Smooth muscle cell (in vitro differentiated cells): ENCODE measurements around the gene SF3B3. TPM values are rescaled to one million over a fixed set of nuclear protein-coding genes. Genes with fewer than 3 reads are reported as not detected.
A peak's percentile ranks its signal among the peaks of the same experiment; 100 is the strongest.

Experiments used
- DNase-seq: peaks from one replicate; lab custom pipeline; 2025; ENCODE audit not compliant: unreplicated experiment; lab: John Stamatoyannopoulos, UW
- H2AFZ ChIP-seq: fragments of 200-600 bp; sonication (generic); 2 replicates; pipeline ENCODE4 v1.6.0; 2016; ENCODE audit warnings: antibody characterized with exemption, low read depth, mild to moderate bottlenecking
- H3F3A ChIP-seq: fragments of 200-600 bp; sonication (generic); 2 replicates; pipeline ENCODE4 v1.6.0; 2017; ENCODE audit warnings: antibody characterized with exemption, low read depth
- H3K27ac ChIP-seq: fragments of 200-600 bp; sonication (generic); 2 replicates; pipeline ENCODE4 v1.5.1; 2016; ENCODE audit warnings: low read depth, mild to moderate bottlenecking
- H3K27me3 ChIP-seq: fragments of 200-600 bp; sonication (generic); 2 replicates; pipeline ENCODE4 v1.6.1; 2016; ENCODE audit warnings: low read depth, mild to moderate bottlenecking
- H3K36me3 ChIP-seq: fragments of 200-600 bp; sonication (generic); 2 replicates; pipeline ENCODE4 v1.5.1; 2016; ENCODE audit warnings: low read depth
- H3K4me1 ChIP-seq: fragments of 200-600 bp; sonication (generic); 2 replicates; pipeline ENCODE4 v1.5.1; 2016; ENCODE audit warnings: low read depth
- H3K4me2 ChIP-seq: fragments of 200-600 bp; sonication (generic); 2 replicates; pipeline ENCODE4 v1.6.0; 2016; ENCODE audit warnings: mild to moderate bottlenecking
- H3K4me3 ChIP-seq: fragments of 200-600 bp; sonication (generic); 2 replicates; pipeline ENCODE4 v1.5.1; 2016; ENCODE audit warnings: mild to moderate bottlenecking
- H3K79me2 ChIP-seq: fragments of 200-600 bp; sonication (generic); 2 replicates; pipeline ENCODE4 v1.6.0; 2016; ENCODE audit warnings: low read depth, mild to moderate bottlenecking
- H3K9ac ChIP-seq: fragments of 200-600 bp; sonication (generic); 2 replicates; pipeline ENCODE4 v1.6.0; 2016; ENCODE audit warnings: low read depth
- H3K9me3 ChIP-seq: fragments of 200-600 bp; sonication (generic); replicated peaks from 2 replicates; pipeline ENCODE4 v1.5.1; 2016; ENCODE audit warnings: low read depth
- H4K20me1 ChIP-seq: fragments of 200-600 bp; sonication (generic); 2 replicates; pipeline ENCODE4 v1.6.0; 2016; ENCODE audit warnings: low read depth
- WGBS: methylation state at CpG from one replicate; pipeline ENCODE4 v1.1.7; 2016; ENCODE audit warnings: low lambda C conversion rate; 5-methylcytosine and 5-hydroxymethylcytosine counted together
- polyA plus RNA-seq: library from polyadenylated mRNA; unstranded; fragments of >200 nt; fragmentation: Nextera tagmentation; extraction: Ambion mirVana; gene quantifications from 2 replicates; pipeline ENCODE4 v1.2.1, GENCODE V29; 2016
- total RNA-seq: library from RNA; depleted of rRNA; stranded (reverse); fragments of >200 nt; gene quantifications from 2 replicates; pipeline ENCODE4 v1.2.3, GENCODE V29; 2014
- TF ChIP-seq, protein P1 (sequence below): fragments of 200-600 bp; sonication (generic); IDR thresholded peaks from 2 replicates; pipeline ENCODE4 v1.5.1; 2017; ENCODE audit warnings: borderline replicate concordance, mild to moderate bottlenecking, antibody characterized with exemption; ENCODE audit not compliant: insufficient read depth, poor library complexity, severe bottlenecking

SF3B3 gene
- total and polyA plus RNA-seq, 2 experiments from 2014 or later, result 126 to 129 TPM

DNA sequence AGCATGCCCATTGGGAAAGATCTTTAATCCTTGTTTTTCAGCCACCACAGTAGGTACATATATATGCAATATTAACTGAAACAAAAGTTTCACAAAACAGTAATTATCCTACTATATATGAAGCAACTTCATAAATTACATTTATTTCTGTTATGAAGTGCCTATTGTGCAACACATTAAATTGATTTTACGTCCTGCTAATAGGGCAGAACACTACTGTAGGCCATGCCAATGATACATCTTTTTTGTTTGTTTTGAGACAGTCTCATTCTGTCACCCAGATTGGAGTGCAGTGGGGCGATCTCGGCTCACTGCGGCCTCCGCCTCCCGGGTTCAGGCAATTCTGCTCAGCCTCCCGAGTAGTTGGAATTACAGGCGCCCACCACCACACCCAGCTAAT is 29.1 kb downstream of the SF3B3 start:
- Histone ChIP-seq H3K27ac (peak overlapping the region; percentile 97), H4K20me1 (peaks cover 97% of the 10 kb centered on the region), H3K4me3 (no peak overlapping the region), H3K36me3 (peaks cover 28% of the 10 kb centered on the region), H2AFZ (no peak overlapping the region), H3F3A (peaks cover 36% of the 10 kb centered on the region), H3K9ac (no peak overlapping the region), H3K27me3 (no peaks in the 10 kb centered on the region), H3K9me3 (no peaks in the 10 kb centered on the region), H3K79me2 (peaks cover 55% of the 10 kb centered on the region), H3K4me1 (peaks cover 7% of the 10 kb centered on the region), H3K4me2 (peak overlapping the region; percentile 75)
- 93% methylated on average over 8 of the region's 8 CpGs for WGBS
- DNase-seq, result no peak
- TF ChIP-seq, protein P1, sequence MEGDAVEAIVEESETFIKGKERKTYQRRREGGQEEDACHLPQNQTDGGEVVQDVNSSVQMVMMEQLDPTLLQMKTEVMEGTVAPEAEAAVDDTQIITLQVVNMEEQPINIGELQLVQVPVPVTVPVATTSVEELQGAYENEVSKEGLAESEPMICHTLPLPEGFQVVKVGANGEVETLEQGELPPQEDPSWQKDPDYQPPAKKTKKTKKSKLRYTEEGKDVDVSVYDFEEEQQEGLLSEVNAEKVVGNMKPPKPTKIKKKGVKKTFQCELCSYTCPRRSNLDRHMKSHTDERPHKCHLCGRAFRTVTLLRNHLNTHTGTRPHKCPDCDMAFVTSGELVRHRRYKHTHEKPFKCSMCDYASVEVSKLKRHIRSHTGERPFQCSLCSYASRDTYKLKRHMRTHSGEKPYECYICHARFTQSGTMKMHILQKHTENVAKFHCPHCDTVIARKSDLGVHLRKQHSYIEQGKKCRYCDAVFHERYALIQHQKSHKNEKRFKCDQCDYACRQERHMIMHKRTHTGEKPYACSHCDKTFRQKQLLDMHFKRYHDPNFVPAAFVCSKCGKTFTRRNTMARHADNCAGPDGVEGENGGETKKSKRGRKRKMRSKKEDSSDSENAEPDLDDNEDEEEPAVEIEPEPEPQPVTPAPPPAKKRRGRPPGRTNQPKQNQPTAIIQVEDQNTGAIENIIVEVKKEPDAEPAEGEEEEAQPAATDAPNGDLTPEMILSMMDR, result no peak

DNA sequence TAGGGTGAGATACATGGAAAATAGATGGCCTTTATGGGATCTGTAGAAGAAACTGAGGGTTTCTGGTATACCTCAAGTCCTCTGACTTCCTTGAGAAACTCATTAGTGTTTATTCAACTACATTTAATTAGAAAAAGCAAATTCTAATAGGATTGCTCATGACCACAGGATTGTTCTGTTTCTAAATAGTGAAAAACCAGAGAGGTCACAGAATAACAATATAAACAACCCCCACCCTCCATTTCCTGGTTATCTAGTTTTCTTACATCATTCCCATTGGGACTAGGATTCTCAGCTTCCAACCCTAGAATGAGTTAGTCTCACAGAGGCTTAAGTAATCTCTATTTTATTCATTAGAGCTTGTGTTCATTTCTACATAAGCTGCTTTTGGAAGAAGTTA is 30.0 kb downstream of the SF3B3 start:
- TF ChIP-seq, protein P1, result no peak
- Histone ChIP-seq H3K9me3 (no peaks in the 10 kb centered on the region), H3K27me3 (no peaks in the 10 kb centered on the region), H3K4me3 (no peak overlapping the region), H3K36me3 (peaks cover 35% of the 10 kb centered on the region), H4K20me1 (peaks cover 97% of the 10 kb centered on the region), H2AFZ (no peak overlapping the region), H3K4me1 (peaks cover 7% of the 10 kb centered on the region), H3K9ac (peak overlapping the region; percentile 86), H3K79me2 (peaks cover 61% of the 10 kb centered on the region), H3F3A (peaks cover 36% of the 10 kb centered on the region), H3K27ac (peak overlapping the region; percentile 97), H3K4me2 (peak overlapping the region; percentile 75)
- no peak for DNase-seq

DNA sequence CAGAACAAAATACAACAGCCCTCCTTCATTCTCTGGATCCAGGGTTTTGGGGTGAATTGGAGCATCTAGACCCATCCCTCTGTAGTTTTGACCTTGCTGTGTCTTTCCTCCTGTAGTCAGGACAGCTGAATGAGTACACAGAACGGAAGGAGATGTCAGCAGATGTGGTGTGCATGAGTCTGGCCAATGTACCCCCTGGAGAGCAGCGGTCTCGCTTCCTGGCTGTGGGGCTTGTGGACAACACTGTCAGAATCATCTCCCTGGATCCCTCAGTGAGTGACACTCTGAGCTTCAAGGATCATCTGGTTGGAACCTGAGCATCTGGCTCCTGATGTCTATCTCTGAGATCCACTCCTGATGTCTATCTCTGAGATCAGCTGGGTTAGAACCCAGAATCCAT is 32.4 kb downstream of the SF3B3 start:
- DNase-seq, result no peak
- Histone ChIP-seq H3K27ac (no peak overlapping the region), H3K79me2 (peaks cover 52% of the 10 kb centered on the region), H3K27me3 (no peaks in the 10 kb centered on the region), H3K9ac (no peak overlapping the region), H4K20me1 (peaks cover 81% of the 10 kb centered on the region), H3K9me3 (no peaks in the 10 kb centered on the region), H3K36me3 (peaks cover 41% of the 10 kb centered on the region), H3K4me2 (no peak overlapping the region), H3F3A (peaks cover 26% of the 10 kb centered on the region), H3K4me1 (peaks cover 7% of the 10 kb centered on the region), H2AFZ (no peak overlapping the region), H3K4me3 (no peak overlapping the region)
- 92% methylated on average over 3 of the region's 3 CpGs for WGBS
- TF ChIP-seq, protein P1, result no peak

DNA sequence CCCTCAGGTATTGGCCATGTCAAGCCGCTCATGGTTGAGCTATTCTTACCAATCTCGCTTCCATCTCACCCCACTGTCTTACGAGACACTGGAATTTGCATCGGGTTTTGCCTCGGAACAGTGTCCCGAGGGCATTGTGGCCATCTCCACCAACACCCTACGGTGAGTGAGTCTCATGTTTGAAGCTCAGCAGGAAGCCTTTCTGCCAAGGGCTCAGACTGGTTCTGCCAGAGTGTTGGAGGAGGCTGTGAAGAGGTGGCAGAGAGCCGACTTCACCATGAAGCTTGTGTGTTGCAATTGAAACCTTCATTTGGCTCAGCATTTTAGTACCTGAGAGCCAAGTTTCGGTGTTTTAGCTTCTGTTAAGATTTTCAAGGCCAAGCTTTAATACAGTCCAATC is 38.0 kb downstream of the SF3B3 start:
- Histone ChIP-seq H3K27ac (no peak overlapping the region), H3K4me1 (no peaks in the 10 kb centered on the region), H3K4me3 (no peak overlapping the region), H4K20me1 (peaks cover 72% of the 10 kb centered on the region), H3K27me3 (no peaks in the 10 kb centered on the region), H3K4me2 (no peak overlapping the region), H3F3A (peaks cover 3% of the 10 kb centered on the region), H3K36me3 (peaks cover 57% of the 10 kb centered on the region), H3K79me2 (peaks cover 27% of the 10 kb centered on the region), H2AFZ (no peak overlapping the region), H3K9ac (no peak overlapping the region), H3K9me3 (no peaks in the 10 kb centered on the region)
- TF ChIP-seq, protein P1, result no peak
- WGBS, result 95% methylated on average over 9 of the region's 9 CpGs
- no peak for DNase-seq
